Panc1 (cell line): ENCODE data around the gene LRRK1. TPM values are rescaled to one million over a fixed set of nuclear protein-coding genes. Genes with fewer than 3 reads are reported as not detected.

Experiments
- ATAC-seq: fragments of 200-7000 bp; cut with Tn5 transposase; 2 replicates; pipeline ENCODE4 v1.9.1; 2020; ENCODE audit warnings: mild to moderate bottlenecking, moderate library complexity
- BruUV-seq: library from RNA; stranded (reverse); fragments of 400-500 nt; replicated peaks from 2 replicates; lab custom pipeline; 2021; lab: Mats Ljungman, UMichigan
- CTCF ChIA-PET: fragments of 300-600 bp; sonication (Branson Sonifier 250); formaldehyde crosslinking; loops from one replicate; lab custom pipeline; 2022; ENCODE audit warnings: antibody characterized with exemption; lab: Charles Lee
- POLR2A ChIA-PET: fragments of 300-600 bp; sonication (Branson Sonifier 250); formaldehyde crosslinking; loops from one replicate; lab custom pipeline; 2022; ENCODE audit warnings: antibody characterized with exemption; lab: Charles Lee
- DNase-seq: peaks from one replicate; pipeline ENCODE4 v3.0.0-alpha.2; 2010; ENCODE audit warnings: low read depth, low spot score
- H3K27ac ChIP-seq: 2 replicates; pipeline ENCODE4 v1.5.1; 2011; ENCODE audit warnings: mild to moderate bottlenecking, low read length, inconsistent platforms
- H3K27me3 ChIP-seq: fragments of 200-500 bp; sonication (Bioruptor generic); 2 replicates; pipeline ENCODE4 v1.6.0; 2014; ENCODE audit warnings: low read length, inconsistent platforms; ENCODE audit not compliant: control insufficient read depth, insufficient read depth
- H3K36me3 ChIP-seq: fragments of 200-500 bp; sonication (Bioruptor generic); 2 replicates; pipeline ENCODE4 v1.5.1; 2014; ENCODE audit warnings: inconsistent platforms, mild to moderate bottlenecking, low read length, moderate library complexity; ENCODE audit not compliant: control insufficient read depth, insufficient read depth
- H3K4me1 ChIP-seq: 2 replicates; pipeline ENCODE4 v1.5.1; 2011; ENCODE audit warnings: inconsistent platforms, mild to moderate bottlenecking, low read length, moderate library complexity; ENCODE audit not compliant: control insufficient read depth, insufficient read depth
- H3K4me3 ChIP-seq, 2 experiments: 2 replicates each; pipeline ENCODE4 v1.5.1; 2011 to 2012; ENCODE audit warnings: low read depth in 2 of 2, low read length in 2 of 2, mild to moderate bottlenecking in 2 of 2, inconsistent platforms in 1 of 2, moderate library complexity in 1 of 2
- H3K9me3 ChIP-seq: fragments of 200-500 bp; sonication (Bioruptor generic); 2 replicates; pipeline ENCODE4 v1.5.1; 2014; ENCODE audit warnings: low read depth, mild to moderate bottlenecking, inconsistent platforms, low read length, moderate library complexity; ENCODE audit not compliant: control insufficient read depth, insufficient read depth
- CTCF ChIP-seq: fragments of 450-650 bp; IDR thresholded peaks from 2 replicates; pipeline ENCODE4 v1.5.1; 2017; ENCODE audit warnings: mild to moderate bottlenecking
- POLR2AphosphoS5 ChIP-seq: IDR thresholded peaks from 2 replicates; pipeline ENCODE4 v1.6.1; 2012; ENCODE audit warnings: mild to moderate bottlenecking, low read depth, low read length, moderate library complexity
- REST ChIP-seq, 2 experiments: IDR thresholded peaks; 2 replicates each; pipeline ENCODE4 v1.6.1; 2011 to 2012; ENCODE audit warnings: low read depth in 2 of 2, control low read depth in 1 of 2, low read length in 1 of 2, mild to moderate bottlenecking in 1 of 2, moderate library complexity in 1 of 2; ENCODE audit not compliant: insufficient read depth in 1 of 2
- SIN3A ChIP-seq: IDR thresholded peaks from 2 replicates; pipeline ENCODE4 v1.6.1; 2012; ENCODE audit warnings: low read depth, mild to moderate bottlenecking, low read length, moderate library complexity, borderline replicate concordance; ENCODE audit not compliant: insufficient read depth
- TCF7L2 ChIP-seq: IDR thresholded peaks from 2 replicates; pipeline ENCODE4 v1.6.1; 2011; ENCODE audit warnings: mild to moderate bottlenecking, low read depth, low read length, inconsistent platforms
- in situ Hi-C: cut with HindIII; loops from 2 replicates; pipeline ENCODE4 v1.10.0; 2016; ENCODE audit warnings: low sequenced_read_pairs, low pct_unique_long_range_greater_than_20kb
- intact Hi-C: fragments of 100-400 bp; cut with micrococcal nuclease; formaldehyde crosslinking; loops from one replicate; pipeline ENCODE4 v1.10.0; 2022; ENCODE audit not compliant: unreplicated experiment
- total RNA-seq: library from RNA; stranded (reverse); gene quantifications from one replicate; pipeline ENCODE4 v1.2.1, GENCODE V29; 2021; ENCODE audit not compliant: unreplicated experiment

Gene LRRK1
- total RNA-seq, 1 experiment from 2014 or later, result 88.0 TPM

- H3K4me3 ChIP-seq, result no peak overlapping the region
- no TSS peak for BruUV-seq
- H3K36me3 ChIP-seq, result peaks cover 8% of the 10 kb centered on the region
- ChIA-PET POLR2A (no interaction called here), CTCF (no interaction called here)
- ATAC-seq (no peak), DNase-seq (no peak)
- intact Hi-C loops, result no loop called here
- in situ Hi-C loops, result no loop called here
- peaks cover 20% of the 10 kb centered on the region for H3K4me1 ChIP-seq
- H3K27me3 ChIP-seq, result no peaks in the 10 kb centered on the region
- H3K27ac ChIP-seq, result no peak overlapping the region
- TF ChIP-seq POLR2AphosphoS5 (no peak), TCF7L2 (no peak), CTCF (no peak), SIN3A (no peak)
- H3K9me3 ChIP-seq, result no peaks in the 10 kb centered on the region
These were observed 33.3 kb upstream of the LRRK1 start for GRCh38 chr15:100885811-100886210.

GRCh38 chr15:100887211-100887913 lies 31.8 kb upstream of the LRRK1 start:
- Histone ChIP-seq H3K36me3 (peaks cover 9% of the 10 kb centered on the region), H3K4me3 (no peak overlapping the region), H3K4me1 (peaks cover 5% of the 10 kb centered on the region), H3K27ac (no peak overlapping the region), H3K27me3 (no peaks in the 10 kb centered on the region), H3K9me3 (no peaks in the 10 kb centered on the region)
- no peak for TF ChIP-seq POLR2AphosphoS5
- no peak for TF ChIP-seq TCF7L2
- no peak for TF ChIP-seq REST (IDR thresholded peaks at IDR 0.05; ENCODE audit: insufficient read depth in 1 of 2, low read depth in 2 of 2, low read length in 1 of 2)
- TF ChIP-seq SIN3A, result no peak
- no peak for TF ChIP-seq CTCF
- intact Hi-C loops, result no loop called here
- POLR2A ChIA-PET, result no interaction called here
- no TSS peak for BruUV-seq
- no peak for ATAC-seq
- no peak for DNase-seq
- in situ Hi-C loops, result no loop called here
- CTCF ChIA-PET, result no interaction called here
